Adipocyte (in vitro differentiated cells): Measurements from ENCODE around the gene ENO4.
A peak's percentile ranks its signal among the peaks of the same experiment; 100 is the strongest.

Experiments used
- DNase-seq: peaks from one replicate; pipeline ENCODE4 v3.0.0-alpha.2; 2015; ENCODE audit warnings: low read depth
- H3K27me3 ChIP-seq: replicated peaks from 2 replicates; pipeline ENCODE4 v1.7.0; 2013; ENCODE audit warnings: mild to moderate bottlenecking, low read length, moderate library complexity; ENCODE audit not compliant: control insufficient read depth, insufficient read depth
- H3K36me3 ChIP-seq: 2 replicates; pipeline ENCODE4 v1.7.0; 2013; ENCODE audit warnings: low read length, mild to moderate bottlenecking, moderate library complexity; ENCODE audit not compliant: control insufficient read depth, insufficient read depth, severe bottlenecking
- H3K4me1 ChIP-seq: 2 replicates; pipeline ENCODE4 v1.7.0; 2013; ENCODE audit warnings: mild to moderate bottlenecking, low read length, moderate library complexity; ENCODE audit not compliant: control insufficient read depth, insufficient read depth
- H3K4me3 ChIP-seq: 2 replicates; pipeline ENCODE4 v1.7.0; 2013; ENCODE audit warnings: mild to moderate bottlenecking, low read length, moderate library complexity
- H3K9ac ChIP-seq: 2 replicates; pipeline ENCODE4 v1.7.0; 2013; ENCODE audit warnings: mild to moderate bottlenecking, low read length, moderate library complexity
- H3K9me3 ChIP-seq: 2 replicates; pipeline ENCODE4 v1.7.0; 2013; ENCODE audit warnings: mild to moderate bottlenecking, low read length, moderate library complexity; ENCODE audit not compliant: control insufficient read depth

Gene ENO4

DNA sequence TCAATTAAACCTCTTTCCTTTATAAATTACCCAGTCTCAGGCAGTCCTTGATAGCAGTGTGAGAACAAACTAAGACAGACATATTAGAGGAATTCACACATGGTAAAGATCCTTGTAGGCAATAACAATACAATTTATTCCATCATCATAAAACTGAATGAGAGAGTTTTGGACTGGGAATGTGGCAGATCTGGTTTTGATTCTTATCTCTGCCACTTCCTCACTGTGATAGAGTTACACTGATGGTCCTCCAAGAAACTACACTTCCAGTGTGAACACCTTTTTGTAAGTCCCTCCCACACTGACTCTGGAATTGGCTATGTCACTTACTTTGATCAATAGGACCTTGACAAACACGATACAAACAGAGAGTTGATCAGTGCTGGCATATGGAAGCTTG lies 2.9 kb downstream of the ENO4 start:
- Histone ChIP-seq H3K36me3 (no peaks in the 10 kb centered on the region), H3K4me1 (peaks cover 6% of the 10 kb centered on the region), H3K9ac (no peak overlapping the region)

DNA sequence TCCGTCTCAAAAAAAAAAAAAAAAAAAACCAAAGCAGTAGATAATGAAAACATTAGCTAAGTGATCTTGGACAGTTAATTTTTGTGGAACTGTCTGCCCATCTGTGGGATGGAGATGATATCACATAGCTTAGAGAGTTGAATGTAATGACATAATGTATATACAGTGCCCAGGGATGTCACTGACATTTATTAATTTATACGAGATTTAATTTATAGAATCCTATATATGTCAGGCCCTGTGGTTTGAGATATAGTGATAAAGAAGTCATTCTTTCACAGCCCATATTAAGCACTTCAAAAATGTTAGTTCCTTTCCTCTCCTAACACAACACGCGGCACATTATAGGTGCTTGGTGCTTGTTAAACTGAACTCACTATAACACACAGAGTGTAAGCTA lies 4.0 kb downstream of the ENO4 start:
- H3K36me3 ChIP-seq, result no peaks in the 10 kb centered on the region
- H3K9ac ChIP-seq, result no peak overlapping the region
- peaks cover 6% of the 10 kb centered on the region for H3K4me1 ChIP-seq
- no peak overlapping the region for H3K4me3 ChIP-seq
- no peak for DNase-seq
- H3K9me3 ChIP-seq, result peaks cover 3% of the 10 kb centered on the region
- H3K27me3 ChIP-seq, result peaks cover 2% of the 10 kb centered on the region

More for the DNA sequence above, 2.9 kb downstream of the ENO4 start:
- Histone ChIP-seq H3K27me3 (peaks cover 2% of the 10 kb centered on the region), H3K9me3 (no peaks in the 10 kb centered on the region), H3K4me3 (no peak overlapping the region)
- DNase-seq, result no peak

DNA sequence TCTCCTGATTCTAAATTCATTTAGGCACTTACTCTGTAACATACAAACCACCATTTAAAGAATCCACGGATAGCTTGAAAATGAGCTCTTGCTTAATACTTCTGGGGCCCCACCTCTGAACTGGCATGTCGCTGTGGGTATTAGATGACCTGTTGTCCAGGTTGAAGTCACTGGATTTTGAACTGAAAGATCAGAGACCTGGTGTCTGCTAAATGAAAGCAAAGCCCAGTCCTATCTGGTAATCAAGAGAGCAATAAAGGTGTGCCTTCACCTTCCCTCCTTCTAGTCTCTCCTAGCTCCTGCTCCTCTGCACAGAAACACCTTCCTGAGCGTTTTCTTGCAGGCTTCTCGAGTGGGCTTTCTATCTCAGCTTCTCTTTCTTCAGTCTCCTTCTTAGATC lies 4.4 kb downstream of the ENO4 start:
- no peak for DNase-seq
- H3K4me1 ChIP-seq, result peaks cover 6% of the 10 kb centered on the region
- H3K9me3 ChIP-seq, result peaks cover 7% of the 10 kb centered on the region
- no peak overlapping the region for H3K9ac ChIP-seq
- peaks cover 2% of the 10 kb centered on the region for H3K27me3 ChIP-seq
- H3K36me3 ChIP-seq, result no peaks in the 10 kb centered on the region
- H3K4me3 ChIP-seq, result no peak overlapping the region

DNA sequence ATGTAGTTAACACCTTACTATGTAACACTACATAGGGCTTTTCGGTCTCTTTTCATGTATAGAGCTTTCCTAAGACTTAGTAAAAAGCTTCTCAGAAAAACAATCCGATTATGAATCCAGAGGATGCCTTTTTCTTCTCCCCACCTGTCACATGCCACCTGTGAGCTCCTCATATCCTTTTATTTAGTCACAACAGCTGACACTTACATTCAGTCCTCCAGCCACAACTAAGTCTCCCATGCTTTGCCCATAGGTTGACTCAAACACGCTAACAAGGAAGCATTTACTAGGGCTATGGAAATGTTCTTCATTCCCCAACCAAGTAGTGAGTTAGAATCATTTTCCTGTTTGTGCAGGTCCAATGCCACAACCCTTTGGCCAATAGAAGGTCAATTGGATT lies 7.9 kb downstream of the ENO4 start:
- H3K27me3 ChIP-seq, result peaks cover 2% of the 10 kb centered on the region
- H3K36me3 ChIP-seq, result no peaks in the 10 kb centered on the region
- no peaks in the 10 kb centered on the region for H3K4me1 ChIP-seq
- no peak for DNase-seq
- H3K9ac ChIP-seq, result no peak overlapping the region
- H3K4me3 ChIP-seq, result no peak overlapping the region
- H3K9me3 ChIP-seq, result peaks cover 8% of the 10 kb centered on the region

DNA sequence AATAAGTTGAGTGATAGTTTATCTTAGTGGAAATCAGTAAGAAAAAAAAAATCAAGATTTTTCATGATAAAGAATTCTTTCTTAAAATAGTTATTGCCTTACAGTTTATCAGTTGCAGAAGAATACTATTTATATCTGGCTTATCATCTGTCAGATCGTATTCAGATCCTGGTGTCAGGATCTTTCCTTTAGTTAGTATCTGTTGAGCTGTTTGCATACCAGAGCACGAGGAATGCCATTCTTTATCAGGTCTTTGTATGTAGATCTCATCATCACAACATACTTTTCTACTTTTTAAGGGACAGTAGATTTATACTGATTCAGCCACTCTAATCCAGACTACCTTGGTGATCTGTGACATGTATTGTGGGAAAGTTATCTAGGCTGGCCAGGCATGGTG lies 12.5 kb downstream of the ENO4 start:
- Histone ChIP-seq H3K9ac (no peak overlapping the region), H3K4me3 (no peak overlapping the region), H3K9me3 (peaks cover 8% of the 10 kb centered on the region), H3K36me3 (no peaks in the 10 kb centered on the region), H3K27me3 (no peaks in the 10 kb centered on the region), H3K4me1 (no peaks in the 10 kb centered on the region)
- no peak for DNase-seq

DNA sequence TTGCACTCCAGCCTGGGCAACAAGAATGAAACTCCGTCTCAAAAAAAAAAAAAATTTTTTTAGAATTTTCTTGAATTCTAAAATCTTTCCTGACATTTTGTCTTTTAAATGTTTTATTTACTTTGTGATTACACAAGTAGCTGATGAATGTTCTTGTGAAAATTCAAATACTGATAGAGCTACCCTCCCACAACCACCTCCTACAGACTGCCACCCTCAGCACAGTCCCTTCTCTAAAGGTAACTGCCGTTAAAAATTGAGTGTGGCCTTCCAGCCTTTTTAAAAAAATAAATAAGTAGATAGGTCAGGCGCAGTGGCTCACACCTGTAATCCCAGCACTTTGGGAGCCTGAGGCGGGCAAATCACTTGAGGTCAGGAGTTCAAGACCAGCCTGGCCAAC lies 15.1 kb downstream of the ENO4 start:
- H3K4me1 ChIP-seq, result peaks cover 4% of the 10 kb centered on the region
- H3K4me3 ChIP-seq, result no peak overlapping the region
- no peaks in the 10 kb centered on the region for H3K9me3 ChIP-seq
- no peak overlapping the region for H3K9ac ChIP-seq
- H3K36me3 ChIP-seq, result no peaks in the 10 kb centered on the region
- DNase-seq, result no peak
- H3K27me3 ChIP-seq, result peaks cover 5% of the 10 kb centered on the region

DNA sequence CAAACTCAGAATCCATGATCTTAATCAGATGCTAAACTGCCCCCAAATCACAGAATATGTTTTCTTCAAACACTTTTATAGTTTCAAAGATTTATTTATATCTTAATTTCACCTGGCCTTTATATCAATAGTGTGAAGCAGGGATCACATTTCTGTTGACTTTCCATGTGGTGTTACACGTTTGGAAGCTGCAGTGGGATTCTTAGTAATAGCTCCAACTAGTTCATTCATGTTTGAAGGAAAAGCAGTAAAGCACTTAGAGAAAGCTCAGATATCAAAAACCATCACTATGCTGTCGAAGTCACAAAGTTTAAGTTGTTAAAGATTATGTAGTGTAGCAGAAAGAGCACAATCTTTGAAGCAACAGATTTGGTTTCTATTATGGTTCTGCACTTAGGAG lies 16.8 kb downstream of the ENO4 start:
- DNase-seq, result no peak
- H3K4me3 ChIP-seq, result no peak overlapping the region
- no peaks in the 10 kb centered on the region for H3K9me3 ChIP-seq
- H3K9ac ChIP-seq, result no peak overlapping the region
- H3K36me3 ChIP-seq, result no peaks in the 10 kb centered on the region
- H3K27me3 ChIP-seq, result peaks cover 9% of the 10 kb centered on the region
- H3K4me1 ChIP-seq, result peaks cover 4% of the 10 kb centered on the region

DNA sequence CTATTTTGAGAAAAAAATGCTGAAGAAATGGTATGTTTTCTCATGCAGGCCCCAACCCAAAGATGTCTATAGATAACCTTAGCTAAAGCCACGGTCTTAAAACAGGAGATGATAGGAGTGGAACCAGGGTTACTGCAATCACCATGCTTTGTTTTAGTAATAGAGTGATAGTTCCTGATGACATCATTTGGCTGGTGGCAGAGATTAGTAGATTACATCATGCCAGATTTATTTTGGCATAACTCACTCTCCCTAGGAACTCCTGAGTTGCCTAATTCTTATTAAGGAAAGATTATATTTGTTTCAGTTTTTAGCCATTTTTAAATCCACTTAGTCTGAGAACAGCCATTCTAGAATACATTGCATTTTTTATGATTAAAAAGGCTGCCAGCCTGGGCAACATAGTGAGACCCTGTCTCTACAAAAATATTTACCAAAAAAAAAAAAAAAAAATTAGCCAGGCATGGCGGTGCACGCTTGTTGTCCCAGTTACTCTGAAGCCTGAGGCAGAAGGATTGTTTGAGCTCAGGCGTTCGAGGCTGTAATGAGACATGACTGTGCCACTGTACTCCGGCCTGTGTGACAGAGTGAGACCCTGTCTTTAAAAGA lies 17.8 kb downstream of the ENO4 start:
- Histone ChIP-seq H3K27me3 (peaks cover 9% of the 10 kb centered on the region), H3K4me1 (peaks cover 4% of the 10 kb centered on the region), H3K9me3 (no peaks in the 10 kb centered on the region), H3K9ac (no peak overlapping the region), H3K36me3 (no peaks in the 10 kb centered on the region), H3K4me3 (no peak overlapping the region)
- DNase-seq, result peak; percentile 23

DNA sequence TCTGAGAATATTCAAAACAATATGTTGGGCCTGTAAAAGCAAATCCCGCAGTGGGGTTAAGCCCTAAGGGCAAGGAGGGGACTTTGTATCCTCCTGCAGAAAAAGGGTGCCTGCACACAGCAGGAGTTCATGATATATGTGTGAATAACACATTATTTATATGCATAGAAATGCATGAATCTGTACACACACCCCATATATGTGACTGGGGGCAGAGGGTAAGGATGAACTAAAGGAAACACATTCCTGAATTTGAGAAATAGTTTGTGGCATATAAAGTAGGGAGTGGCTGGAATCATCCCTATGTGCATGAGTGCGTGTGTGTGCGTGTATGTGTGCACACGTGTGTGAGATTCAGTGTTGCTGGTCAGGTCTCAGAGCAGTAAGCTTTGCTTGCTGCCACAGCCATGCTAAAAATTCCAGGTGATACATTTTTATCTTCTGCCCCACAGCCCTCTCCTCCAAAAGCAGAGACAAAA lies 18.9 kb downstream of the ENO4 start:
- Histone ChIP-seq H3K27me3 (peaks cover 12% of the 10 kb centered on the region), H3K4me1 (peaks cover 4% of the 10 kb centered on the region), H3K36me3 (no peaks in the 10 kb centered on the region), H3K9me3 (no peaks in the 10 kb centered on the region), H3K9ac (no peak overlapping the region), H3K4me3 (no peak overlapping the region)
- no peak for DNase-seq

DNA sequence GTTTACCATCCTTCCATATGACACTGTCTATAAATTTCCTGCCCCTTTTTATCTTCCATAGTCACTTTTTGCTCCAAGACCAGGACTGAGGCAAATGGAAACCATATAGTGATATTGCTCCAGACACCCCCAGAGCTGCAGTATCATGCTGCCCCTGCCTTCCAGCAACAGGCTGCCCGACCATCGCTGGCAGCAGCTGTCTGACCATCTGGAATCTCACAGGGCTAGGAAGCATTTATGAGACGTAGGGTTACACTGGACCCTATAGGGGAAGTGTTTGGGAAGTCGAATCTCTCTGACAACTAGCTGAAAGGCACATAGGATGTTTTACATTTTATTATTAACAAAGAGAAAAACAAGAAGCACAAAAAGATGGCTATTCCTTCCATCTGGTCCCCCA lies 19.4 kb downstream of the ENO4 start:
- Histone ChIP-seq H3K27me3 (peaks cover 17% of the 10 kb centered on the region), H3K4me3 (no peak overlapping the region), H3K9ac (no peak overlapping the region), H3K4me1 (peaks cover 4% of the 10 kb centered on the region), H3K36me3 (no peaks in the 10 kb centered on the region), H3K9me3 (no peaks in the 10 kb centered on the region)
- no peak for DNase-seq

DNA sequence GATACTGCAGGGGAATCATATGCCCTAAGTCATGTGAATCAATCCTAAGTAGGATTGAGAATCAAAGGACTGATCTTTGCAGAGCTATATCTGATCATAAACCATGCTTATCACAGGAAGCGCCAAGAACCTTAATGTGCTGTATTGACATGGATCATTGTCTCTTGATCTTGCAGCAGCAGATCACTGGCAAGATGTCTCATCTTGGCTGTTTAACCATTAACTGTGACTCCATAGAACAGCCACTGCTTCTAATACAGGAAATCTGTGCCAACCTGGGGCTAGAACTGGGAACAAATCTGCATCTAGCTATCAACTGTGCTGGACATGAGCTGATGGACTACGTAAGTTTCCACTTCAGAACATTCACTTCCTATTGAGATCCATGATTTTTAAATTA lies 21.6 kb downstream of the ENO4 start:
- H3K27me3 ChIP-seq, result peaks cover 21% of the 10 kb centered on the region
- H3K4me1 ChIP-seq, result peaks cover 4% of the 10 kb centered on the region
- H3K9ac ChIP-seq, result no peak overlapping the region
- no peak for DNase-seq
- no peak overlapping the region for H3K4me3 ChIP-seq
- H3K36me3 ChIP-seq, result no peaks in the 10 kb centered on the region
- no peaks in the 10 kb centered on the region for H3K9me3 ChIP-seq

DNA sequence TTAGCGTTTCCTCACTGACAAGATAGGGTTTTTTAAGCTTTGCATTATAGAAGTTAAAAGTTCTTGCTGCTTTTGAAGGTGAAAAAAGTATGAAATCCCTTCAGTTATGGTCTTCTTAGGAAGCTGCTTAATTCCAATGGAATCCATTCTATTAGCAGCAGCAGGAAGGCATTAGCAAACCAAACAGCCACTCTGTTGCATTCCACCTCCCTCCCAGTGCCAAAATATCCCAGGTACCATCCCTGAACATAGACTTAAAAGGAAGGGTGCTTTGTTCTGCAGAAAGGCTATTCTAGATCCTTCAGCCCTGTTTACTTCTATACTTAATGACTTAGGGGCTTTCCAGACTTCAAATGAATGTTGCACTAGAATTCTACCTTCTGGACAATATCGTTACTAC lies 23.8 kb downstream of the ENO4 start:
- no peaks in the 10 kb centered on the region for H3K4me1 ChIP-seq
- no peak overlapping the region for H3K4me3 ChIP-seq
- H3K36me3 ChIP-seq, result no peaks in the 10 kb centered on the region
- no peaks in the 10 kb centered on the region for H3K9me3 ChIP-seq
- DNase-seq, result no peak
- H3K9ac ChIP-seq, result no peak overlapping the region
- H3K27me3 ChIP-seq, result peaks cover 36% of the 10 kb centered on the region
